Spleen (tissue), 7 donors: ENCODE measurements around the gene DLG2.

Experiments used
- POLR2A ChIP-seq, 3 donors: fragments of 450-650 bp; IDR thresholded peaks; one replicate each; pipeline ENCODE4 v1.5.1; 2017; ENCODE audit warnings: antibody characterized with exemption in 3 of 3, mild to moderate bottlenecking in 1 of 3
- TF ChIP-seq, protein P1 (sequence below), 11 experiments: fragments of 200-600 bp in 7 of 11; fragments of 450-650 bp in 4 of 11; sonication (generic) in 4 of 11; IDR thresholded peaks in 8 of 11; conservative IDR thresholded peaks in 3 of 11; 1 replicate in 7 of 11; 2 replicates in 4 of 11; pipeline versions ENCODE4 v1.4.0 to v1.8.0; 2016 to 2021; ENCODE audit warnings: antibody characterized with exemption in 11 of 11, inconsistent platforms in 4 of 11, mild to moderate bottlenecking in 1 of 11
- donor health status: DM: no; HTN: no; CAD: no; lungs with moderate emphysema.
- donor health status: DM: no; HTN: no; CAD: no.
- donor health status: DM: no; HTN: no; CAD: no.

- TF ChIP-seq, protein P1, sequence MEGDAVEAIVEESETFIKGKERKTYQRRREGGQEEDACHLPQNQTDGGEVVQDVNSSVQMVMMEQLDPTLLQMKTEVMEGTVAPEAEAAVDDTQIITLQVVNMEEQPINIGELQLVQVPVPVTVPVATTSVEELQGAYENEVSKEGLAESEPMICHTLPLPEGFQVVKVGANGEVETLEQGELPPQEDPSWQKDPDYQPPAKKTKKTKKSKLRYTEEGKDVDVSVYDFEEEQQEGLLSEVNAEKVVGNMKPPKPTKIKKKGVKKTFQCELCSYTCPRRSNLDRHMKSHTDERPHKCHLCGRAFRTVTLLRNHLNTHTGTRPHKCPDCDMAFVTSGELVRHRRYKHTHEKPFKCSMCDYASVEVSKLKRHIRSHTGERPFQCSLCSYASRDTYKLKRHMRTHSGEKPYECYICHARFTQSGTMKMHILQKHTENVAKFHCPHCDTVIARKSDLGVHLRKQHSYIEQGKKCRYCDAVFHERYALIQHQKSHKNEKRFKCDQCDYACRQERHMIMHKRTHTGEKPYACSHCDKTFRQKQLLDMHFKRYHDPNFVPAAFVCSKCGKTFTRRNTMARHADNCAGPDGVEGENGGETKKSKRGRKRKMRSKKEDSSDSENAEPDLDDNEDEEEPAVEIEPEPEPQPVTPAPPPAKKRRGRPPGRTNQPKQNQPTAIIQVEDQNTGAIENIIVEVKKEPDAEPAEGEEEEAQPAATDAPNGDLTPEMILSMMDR (IDR thresholded peaks at IDR 0.05 in 8 of 11, conservative IDR thresholded peaks at IDR 0.05 in 3 of 11) = no peak
- no peak for TF ChIP-seq POLR2A (IDR thresholded peaks at IDR 0.05)
Observed at GRCh38 chr11:83715927-83716535, 1911.1 kb downstream of the DLG2 start.
